ENCODE results near the gene ARMC12.

The ARMC12 gene

DNA sequence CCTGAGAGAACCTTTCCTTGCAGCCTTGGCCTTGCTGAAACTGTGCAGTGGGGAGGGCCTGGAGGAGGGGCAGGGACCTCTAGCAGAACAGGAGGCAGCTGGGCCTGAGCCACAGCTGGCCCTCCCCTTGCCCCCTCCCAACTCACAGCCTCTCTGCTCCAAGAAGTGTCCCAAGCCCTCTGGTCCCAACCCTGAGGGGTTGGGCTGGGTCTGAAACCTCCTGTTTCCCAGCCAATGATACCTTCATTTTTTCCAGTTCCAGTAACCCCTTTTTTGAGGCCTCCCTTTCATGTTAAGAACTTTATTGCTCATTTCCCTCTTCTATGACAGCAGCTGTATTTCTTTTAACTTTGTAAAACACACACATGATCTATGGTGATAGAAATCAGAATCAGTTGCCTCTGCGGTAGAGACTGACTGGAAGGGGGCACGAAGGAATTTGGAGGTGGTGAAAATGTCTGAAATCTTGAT lies 17.9 kb upstream of the ARMC12 start:
- DNase-seq (ENCODE audit: low read depth), result no peak
- H3K4me3 ChIP-seq (ENCODE audit: low read depth, low read length), result no peak overlapping the region
- TF ChIP-seq, protein P1, sequence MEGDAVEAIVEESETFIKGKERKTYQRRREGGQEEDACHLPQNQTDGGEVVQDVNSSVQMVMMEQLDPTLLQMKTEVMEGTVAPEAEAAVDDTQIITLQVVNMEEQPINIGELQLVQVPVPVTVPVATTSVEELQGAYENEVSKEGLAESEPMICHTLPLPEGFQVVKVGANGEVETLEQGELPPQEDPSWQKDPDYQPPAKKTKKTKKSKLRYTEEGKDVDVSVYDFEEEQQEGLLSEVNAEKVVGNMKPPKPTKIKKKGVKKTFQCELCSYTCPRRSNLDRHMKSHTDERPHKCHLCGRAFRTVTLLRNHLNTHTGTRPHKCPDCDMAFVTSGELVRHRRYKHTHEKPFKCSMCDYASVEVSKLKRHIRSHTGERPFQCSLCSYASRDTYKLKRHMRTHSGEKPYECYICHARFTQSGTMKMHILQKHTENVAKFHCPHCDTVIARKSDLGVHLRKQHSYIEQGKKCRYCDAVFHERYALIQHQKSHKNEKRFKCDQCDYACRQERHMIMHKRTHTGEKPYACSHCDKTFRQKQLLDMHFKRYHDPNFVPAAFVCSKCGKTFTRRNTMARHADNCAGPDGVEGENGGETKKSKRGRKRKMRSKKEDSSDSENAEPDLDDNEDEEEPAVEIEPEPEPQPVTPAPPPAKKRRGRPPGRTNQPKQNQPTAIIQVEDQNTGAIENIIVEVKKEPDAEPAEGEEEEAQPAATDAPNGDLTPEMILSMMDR (IDR thresholded peaks at IDR 0.05; ENCODE audit: insufficient read depth, low read depth, low read length, missing control alignments), result no peak

- H3K4me3 ChIP-seq (ENCODE audit: low read depth, low read length), result peak overlapping the region; percentile 19
- no peak for DNase-seq (ENCODE audit: low read depth)
- TF ChIP-seq, protein P1 (IDR thresholded peaks at IDR 0.05; ENCODE audit: insufficient read depth, low read depth, low read length, missing control alignments), result no peak
Observed at GRCh38 chr6:35719404-35719829, 17.4 kb upstream of the ARMC12 start.

DNA sequence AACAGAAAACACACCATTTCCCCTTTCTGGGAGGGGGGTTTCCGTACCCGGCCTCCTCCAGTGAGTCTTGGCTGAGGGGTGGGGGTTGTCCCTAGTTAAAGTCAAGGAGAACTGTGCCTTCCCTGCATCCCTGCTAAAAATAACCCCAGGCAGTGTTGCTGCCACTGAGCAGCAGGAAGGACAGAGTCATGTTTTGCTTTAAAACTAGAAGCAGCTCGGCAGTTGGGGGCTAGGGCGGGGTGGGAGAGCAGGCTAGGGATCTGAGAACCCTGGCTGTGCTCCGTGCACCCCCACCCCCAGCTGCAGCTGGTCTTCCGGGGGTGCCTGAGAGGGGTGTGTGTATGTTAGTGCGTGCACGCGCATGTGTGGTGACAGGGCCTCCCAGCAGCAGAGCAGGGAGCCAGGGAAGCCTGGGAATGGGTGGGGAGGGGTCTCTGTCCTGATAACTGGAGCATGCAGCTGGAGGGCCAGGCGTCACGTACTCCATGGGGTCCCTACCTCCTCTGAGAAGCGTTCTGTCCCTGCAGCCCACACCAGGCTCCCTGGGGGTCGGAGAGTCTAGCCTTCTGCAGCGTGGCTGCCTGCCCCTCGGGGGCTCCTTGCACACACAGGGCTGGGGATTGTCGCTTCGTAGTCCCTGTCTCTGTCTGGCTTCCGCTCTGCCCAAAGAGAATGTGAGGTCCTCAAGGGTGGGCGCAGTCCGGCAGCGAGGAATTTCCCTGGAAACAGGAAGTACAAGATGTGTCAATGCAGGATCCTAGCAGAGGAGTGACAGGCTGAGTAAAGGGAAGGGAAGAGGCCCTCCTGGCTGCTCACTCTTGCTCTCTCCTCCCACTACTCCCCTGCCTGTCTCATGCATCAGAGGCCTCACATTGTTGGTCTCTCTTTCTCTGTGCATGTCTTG lies 16.8 kb upstream of the ARMC12 start:
- peak; percentile 76 for DNase-seq (ENCODE audit: low read depth)
- H3K4me3 ChIP-seq (ENCODE audit: low read depth, low read length), result peak overlapping the region; percentile 19
- TF ChIP-seq, protein P1 (IDR thresholded peaks at IDR 0.05; ENCODE audit: insufficient read depth, low read depth, low read length, missing control alignments), result no peak

- TF ChIP-seq, protein P1 (IDR thresholded peaks at IDR 0.05; ENCODE audit: insufficient read depth, low read depth, low read length, missing control alignments), result no peak
Observed at GRCh38 chr6:35722121-35722761, 14.6 kb upstream of the ARMC12 start.

DNA sequence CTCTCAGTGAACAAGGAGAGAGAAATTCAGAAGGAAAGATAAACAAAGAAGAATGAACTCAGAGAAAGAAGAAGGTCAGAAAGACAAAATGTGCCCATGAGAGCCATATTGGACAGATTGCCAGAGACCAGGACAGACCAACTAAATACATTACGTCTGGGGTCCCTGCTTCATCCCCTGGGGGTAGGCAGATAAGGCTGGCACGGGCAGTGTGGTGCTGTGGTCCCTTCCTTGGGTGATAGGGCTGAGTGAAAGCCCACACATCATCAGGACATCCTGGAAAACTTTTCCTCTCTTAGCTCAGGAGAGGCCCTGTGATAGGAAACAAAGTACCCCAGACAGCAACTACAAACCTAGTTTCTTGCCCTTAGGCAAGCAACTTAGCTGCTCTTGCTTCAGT lies 13.2 kb upstream of the ARMC12 start:
- no peak overlapping the region for H3K4me3 ChIP-seq (ENCODE audit: low read depth, low read length)
- TF ChIP-seq, protein P1 (IDR thresholded peaks at IDR 0.05; ENCODE audit: insufficient read depth, low read depth, low read length, missing control alignments), result no peak
- DNase-seq (ENCODE audit: low read depth), result no peak

More at GRCh38 chr6:35722121-35722761, 14.6 kb upstream of the ARMC12 start:
- no peak for DNase-seq (ENCODE audit: low read depth)
- no peak overlapping the region for H3K4me3 ChIP-seq (ENCODE audit: low read depth, low read length)

DNA sequence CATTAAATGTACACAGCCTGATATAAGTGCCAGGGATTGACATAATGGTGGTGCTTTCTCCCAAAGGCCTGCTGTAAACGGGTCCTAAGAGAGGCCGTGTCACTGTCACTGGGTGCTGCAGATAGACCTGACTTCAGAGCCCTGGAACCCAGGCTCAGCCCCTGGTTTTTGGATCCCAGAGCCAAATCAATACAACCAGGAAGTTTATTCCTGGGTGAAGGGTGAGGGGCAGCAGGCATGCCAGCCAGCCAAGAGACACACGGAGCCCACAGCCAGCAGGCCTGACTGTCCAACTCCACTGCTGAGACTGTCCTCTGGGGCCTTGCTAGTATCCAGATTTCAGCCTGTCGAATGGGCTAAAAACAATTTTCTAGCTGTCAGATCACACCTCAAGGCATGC lies 12.8 kb upstream of the ARMC12 start:
- DNase-seq (ENCODE audit: low read depth), result no peak
- TF ChIP-seq, protein P1 (IDR thresholded peaks at IDR 0.05; ENCODE audit: insufficient read depth, low read depth, low read length, missing control alignments), result no peak

More for the DNA sequence above, 12.8 kb upstream of the ARMC12 start:
- H3K4me3 ChIP-seq (ENCODE audit: low read depth, low read length), result no peak overlapping the region
